Caki2 (cell line): ENCODE measurements around the gene ZBTB7A. TPM values are rescaled to one million over a fixed set of nuclear protein-coding genes. Genes with fewer than 3 reads are reported as not detected.

Experiments
- DNase-seq: peaks from one replicate; pipeline ENCODE4 v3.0.0-alpha.2; 2015; ENCODE audit warnings: low read depth
- in situ Hi-C: cut with HindIII; loops from 2 replicates; pipeline ENCODE4 v1.10.0; 2016; ENCODE audit warnings: low sequenced_read_pairs, low pct_unique_long_range_greater_than_20kb, mixed read lengths
- total RNA-seq: library from RNA; depleted of rRNA; stranded (reverse); fragments of >200 nt; shearing (Covaris generic); gene quantifications from 2 replicates; pipeline ENCODE4 v1.2.3, GENCODE V29; 2014; ENCODE audit warnings: low replicate concordance

ZBTB7A gene
- total RNA-seq, 1 experiment from 2014 or later, result 19.6 TPM

DNA sequence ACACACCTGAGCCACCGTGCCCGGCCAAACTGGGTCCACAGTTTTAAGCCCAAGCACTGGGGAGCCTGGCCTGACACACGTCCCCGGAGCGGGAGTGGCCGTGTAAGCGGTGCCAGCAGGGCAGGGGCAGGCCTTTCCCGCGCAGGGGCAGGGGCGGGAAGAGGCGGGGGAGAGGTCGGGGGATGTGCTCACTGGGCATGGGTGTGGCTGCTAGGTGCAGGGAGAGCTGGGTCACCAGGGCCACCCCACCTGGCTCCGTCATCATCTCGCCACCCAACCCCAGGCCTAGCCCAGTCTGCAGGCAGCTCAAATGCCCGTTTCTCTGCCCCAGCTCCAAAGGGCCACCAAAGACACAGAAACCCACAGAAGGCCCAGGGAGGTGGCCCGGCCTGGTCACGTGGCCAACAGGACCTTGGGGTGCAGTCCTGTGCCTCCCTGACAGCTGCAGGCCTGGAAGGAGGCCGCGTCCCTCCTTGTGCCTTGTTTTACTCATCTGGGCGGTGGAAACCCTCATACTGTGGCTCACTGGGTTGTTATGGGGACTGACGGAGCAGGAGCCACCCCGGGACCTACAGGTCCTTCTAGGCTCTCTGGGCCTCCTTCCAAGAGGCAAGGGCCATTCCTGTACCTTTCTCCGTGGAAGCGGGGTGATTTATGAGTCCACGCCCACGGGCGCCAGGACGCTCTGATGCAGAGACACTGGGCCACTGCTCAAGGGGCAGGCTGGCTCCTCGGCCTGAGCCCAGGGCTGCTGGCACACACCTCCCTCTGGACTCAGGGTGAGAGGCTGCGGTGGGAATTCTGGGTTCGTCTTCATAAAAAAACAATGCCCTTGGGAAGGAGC, 29.6 kb upstream of the ZBTB7A start:
- no peak for DNase-seq
- in situ Hi-C loops, result no loop called here

DNA sequence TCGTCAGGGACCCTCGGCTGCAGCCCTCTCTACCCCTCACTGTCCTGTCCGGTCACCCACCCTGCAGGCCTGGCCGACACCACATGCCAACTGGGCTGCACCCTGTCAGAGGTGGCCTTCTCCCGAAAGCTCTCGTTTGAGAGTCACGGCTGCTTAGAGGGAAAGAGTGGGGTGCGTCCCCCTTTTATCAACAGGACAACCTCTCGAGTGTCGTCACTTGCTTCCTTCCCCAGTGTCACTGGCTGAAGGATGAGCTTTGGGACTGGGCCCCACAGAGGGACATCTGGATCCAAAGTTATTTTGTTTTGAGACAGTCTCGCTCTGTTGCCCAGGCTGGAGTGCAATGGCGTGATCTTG, 28.8 kb upstream of the ZBTB7A start:
- in situ Hi-C loops, result no loop called here
- no peak for DNase-seq

DNA sequence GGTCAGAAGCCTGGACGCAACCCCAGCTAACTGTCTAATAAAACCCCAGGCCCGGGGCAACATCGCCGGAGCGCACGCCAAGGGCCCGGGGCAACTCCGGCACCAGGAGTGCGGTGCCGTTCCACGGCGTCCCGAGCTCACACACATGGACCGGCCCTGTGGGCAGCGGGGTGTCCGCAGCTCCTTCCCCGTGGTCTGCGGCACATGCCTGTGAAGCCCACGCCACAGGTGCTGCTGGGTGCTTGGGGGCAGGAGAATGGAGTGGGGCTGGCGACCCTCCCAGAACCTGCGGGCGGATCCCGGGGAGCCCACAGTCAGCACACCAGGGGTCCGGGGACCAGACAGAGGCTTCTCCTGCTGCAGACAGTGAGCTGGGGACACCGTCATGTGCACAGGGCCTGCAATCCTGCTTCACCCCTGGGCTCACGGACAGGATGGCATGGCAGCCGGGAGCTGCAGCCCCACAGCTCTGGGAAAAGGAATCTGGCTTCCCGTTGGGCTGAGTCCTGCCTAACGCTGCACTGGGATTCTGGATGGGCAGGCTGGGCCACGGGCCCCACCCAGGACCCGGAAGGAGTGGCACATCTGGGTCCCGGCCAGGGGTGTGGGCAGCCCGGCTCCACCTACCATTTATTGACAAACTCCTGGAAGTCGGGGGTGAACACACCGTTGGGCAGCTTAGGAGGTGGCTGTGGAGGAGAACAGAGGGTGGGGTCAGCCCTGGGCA, 28.2 kb upstream of the ZBTB7A start:
- no peak for DNase-seq
- in situ Hi-C loops, result no loop called here

DNA sequence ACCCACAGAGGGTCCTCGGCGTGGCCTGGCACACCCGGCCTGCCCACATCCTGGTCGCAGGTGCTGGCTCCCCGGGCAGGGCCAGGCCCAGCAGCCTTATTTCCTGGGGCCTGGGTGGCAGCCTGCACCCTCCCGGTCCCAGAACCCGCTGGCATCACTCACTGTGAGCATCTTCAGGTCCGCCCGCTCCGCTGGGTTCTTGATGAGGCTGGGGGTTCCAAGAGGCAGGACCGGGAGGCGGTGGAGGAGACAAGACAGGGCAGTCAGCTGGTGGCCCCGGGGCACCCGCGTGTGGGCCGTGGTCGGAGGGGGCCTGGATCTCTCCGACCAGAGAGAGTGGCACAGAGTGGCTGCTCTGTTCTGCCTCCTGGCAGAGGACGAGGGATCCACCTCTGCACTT, 27.6 kb upstream of the ZBTB7A start:
- in situ Hi-C loops, result no loop called here
- no peak for DNase-seq

DNA sequence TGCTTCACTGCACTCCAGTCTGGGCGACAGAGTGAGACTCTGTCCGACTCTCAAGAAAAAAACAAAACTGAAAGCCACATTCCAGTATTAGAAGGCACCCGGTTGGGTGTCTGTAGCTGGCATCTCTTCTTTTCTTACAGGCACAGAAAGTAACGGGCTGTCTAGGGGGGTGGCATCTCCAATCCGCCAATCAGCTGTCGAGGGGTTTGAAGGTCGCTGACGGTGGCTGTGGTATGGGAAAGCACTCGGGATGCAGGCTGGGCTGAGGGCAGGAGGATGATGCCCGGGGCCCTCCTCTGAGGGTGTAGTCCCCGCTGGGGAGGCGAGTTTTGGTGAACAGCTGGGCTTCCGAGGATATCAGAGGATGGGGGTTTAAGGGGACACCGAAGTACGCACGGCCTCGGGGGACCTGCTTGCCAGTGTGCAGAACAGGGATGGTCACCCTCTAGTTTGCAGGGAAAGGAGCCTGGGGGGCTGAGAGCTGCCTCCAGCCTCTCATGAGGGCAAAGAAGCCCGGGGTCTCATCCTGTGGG, 27.0 kb upstream of the ZBTB7A start:
- in situ Hi-C loops, result no loop called here
- DNase-seq, result no peak

DNA sequence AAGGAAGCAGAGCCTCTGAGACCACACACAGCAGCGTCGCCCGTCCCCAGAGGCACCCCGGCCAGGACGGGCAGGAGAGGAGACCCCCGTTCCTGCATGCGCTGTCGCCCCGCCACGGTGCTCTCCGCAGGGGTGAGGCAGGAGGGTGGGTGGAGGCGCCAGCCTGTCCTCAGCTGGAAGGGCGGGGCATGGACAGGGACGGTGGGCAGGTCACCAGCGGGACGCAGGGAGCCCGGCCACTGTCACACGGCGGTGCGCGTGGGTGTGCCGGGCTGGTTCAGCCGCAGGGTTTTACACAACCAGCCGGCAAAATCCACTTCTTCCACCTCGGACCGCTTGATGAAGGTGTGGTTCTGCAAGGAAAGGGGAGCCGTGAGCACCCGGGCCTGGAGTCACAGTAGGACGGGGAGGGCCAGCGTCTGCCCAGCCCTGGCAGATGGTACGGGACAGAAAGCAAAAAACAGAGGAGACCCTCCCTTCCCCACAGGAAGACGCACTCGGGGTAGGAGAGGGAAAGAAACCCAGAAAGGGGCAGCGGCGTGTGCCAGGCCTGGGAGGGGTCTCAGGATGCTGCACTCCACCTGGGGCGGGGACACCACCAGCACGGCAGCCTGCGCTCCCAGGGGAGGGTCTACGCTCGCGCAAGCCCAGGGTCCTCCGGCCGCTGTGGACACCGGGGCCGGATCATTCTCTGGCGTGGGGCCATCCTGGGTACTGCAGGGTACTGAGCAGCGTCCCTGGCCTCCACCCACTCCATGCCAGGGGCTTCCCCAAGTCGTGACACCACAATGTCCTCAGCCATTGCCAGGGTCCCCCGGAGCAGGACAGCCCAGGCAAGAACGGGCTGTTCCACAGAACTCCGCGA, 23.9 kb upstream of the ZBTB7A start:
- DNase-seq, result no peak
- in situ Hi-C loops, result no loop called here

DNA sequence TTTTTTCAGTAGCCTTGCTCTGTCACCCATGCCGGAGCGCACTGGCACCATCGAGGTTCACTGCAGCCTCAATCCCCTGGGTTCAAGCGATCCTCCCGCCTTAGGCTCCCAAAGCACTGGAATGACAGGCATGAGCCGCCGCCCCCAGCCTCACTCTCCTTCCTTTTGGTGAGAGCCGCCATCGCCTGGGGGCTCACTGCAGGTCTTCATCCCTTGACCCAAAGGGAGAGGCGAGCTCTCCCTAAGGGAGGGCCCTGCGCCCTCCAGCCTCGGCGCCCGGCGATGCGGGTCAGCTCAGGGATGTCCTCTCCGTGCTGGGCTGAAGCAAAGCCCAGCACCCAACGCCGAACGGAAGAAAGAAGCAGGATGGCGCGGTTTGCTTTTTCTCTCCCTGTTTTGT, 23.2 kb upstream of the ZBTB7A start:
- no peak for DNase-seq
- in situ Hi-C loops, result no loop called here

DNA sequence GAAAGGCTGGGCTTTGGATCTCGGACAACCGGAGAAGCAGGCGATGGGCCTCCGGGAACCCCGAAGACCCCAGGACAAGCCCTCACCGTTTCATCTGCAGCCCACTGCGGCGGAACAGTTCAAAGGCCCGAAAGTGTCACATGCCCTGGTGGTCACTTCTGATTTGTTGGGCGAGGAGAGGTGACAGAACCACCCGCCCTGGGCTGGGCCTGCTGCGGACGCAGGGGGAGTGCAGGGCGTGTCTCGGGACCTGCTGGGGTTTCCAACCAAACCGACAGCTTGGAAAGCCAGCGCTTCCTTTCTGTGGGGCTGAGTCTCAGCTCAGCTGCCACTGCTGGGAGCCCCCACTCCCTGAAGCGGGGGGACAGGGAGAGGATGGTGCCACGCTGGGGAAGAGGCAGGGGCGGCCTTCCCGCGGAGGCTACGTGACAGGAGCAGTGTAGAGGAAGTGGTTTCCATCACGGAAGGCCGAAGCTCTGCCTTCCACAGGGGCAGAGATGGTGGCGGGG, 22.8 kb upstream of the ZBTB7A start:
- in situ Hi-C loops, result no loop called here
- no peak for DNase-seq

DNA sequence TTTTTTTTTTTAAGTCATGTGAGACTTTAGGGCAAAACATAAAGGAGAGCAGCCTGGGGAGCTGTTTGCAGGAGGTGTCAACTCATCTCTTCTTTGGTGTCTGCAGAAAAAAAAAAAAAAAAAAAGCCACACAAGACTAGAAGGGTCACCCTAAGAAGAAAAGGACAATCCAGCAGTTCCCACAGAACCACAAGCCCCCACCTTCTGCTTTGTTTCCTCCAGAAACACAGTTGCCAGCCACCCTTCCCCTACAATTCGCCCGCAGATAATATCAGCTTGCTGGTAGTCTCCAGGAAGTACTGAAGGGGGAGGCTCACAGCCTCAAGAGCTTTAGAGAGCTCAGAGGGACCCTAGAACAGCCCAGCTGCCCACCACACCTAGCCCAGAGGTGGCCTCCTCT, 22.3 kb upstream of the ZBTB7A start:
- in situ Hi-C loops, result no loop called here
- no peak for DNase-seq

DNA sequence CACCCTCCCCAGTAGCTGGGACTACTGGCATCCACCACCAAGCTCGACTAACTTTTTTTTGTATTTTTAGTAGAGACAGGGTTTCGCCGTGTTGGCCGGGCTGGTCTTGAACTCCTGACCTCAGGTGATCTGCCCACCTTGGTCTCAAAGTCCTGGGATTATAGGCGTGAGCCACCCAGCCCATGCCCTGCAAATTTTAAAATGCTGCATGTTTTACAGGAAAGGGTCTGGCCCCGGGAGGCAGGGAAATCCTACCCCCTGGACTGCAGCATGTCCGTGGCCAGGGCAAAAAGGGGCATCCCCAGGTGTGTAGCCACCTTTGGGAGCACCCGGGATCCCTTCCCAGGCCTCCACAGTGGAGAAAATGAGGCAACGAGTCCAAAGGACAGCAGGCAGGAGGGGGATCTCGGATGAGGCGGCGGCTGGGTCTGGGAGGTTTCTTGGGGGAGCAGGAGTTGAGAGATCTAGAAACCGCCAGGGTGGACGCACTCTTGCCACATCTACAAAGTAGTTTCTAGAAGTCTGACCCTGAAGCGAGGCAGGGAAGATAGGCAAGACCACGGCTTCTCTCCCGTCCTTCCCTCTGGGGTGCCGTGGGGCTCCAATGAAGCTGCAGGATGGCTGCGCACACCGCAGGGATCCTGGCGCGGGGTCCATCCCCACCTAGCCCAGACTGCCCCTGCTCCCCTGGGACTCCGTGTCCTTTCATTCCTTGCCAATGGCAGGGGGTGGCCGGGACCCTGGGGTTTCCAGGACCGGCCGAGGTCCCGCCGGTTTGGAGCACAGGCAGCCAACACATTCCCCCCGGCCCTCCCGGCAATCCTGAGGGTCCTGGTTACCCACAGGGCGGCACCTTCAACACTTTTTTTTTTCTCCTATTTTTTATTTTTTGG, 21.3 kb upstream of the ZBTB7A start:
- in situ Hi-C loops, result no loop called here
- DNase-seq, result no peak

DNA sequence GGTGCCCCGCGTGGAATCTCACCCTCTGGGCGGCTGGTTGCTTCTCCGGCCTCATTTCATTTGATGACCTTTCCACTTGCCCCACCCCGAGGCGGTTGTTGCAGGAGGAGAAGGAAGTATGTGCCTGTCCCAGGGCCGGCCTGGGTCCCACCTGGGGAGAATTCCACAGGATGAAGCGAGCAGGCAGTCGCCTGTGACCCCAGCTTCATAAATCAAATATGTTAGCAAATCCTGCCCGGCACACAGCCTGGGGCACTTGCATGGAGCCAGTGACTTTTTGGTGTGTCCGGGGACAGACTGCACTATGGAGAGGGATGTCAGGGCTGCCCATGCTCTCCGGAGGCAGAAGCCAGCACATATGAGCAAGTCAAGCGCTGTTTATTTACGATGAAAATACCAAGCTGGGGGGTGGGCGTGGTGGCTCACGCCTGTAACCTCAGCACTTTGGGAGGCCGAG, 19.7 kb upstream of the ZBTB7A start:
- DNase-seq, result no peak
- in situ Hi-C loops, result no loop called here

DNA sequence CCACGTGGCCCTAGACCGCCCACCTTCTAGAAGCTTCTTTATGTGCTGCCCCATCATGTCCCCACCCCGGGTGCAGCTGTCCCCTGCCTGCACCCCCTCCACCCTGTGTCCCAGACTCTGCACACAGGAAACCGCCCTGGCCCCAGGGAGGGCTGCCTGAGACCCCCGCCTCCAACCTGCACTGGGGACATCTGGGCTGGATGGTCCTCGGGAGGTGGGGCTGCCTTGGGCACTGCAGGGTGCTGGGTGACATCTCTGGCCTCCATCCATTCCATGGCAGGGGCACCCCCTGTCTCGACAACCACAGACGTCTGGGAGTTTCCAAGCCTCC, 17.8 kb upstream of the ZBTB7A start:
- in situ Hi-C loops, result no loop called here
- no peak for DNase-seq

DNA sequence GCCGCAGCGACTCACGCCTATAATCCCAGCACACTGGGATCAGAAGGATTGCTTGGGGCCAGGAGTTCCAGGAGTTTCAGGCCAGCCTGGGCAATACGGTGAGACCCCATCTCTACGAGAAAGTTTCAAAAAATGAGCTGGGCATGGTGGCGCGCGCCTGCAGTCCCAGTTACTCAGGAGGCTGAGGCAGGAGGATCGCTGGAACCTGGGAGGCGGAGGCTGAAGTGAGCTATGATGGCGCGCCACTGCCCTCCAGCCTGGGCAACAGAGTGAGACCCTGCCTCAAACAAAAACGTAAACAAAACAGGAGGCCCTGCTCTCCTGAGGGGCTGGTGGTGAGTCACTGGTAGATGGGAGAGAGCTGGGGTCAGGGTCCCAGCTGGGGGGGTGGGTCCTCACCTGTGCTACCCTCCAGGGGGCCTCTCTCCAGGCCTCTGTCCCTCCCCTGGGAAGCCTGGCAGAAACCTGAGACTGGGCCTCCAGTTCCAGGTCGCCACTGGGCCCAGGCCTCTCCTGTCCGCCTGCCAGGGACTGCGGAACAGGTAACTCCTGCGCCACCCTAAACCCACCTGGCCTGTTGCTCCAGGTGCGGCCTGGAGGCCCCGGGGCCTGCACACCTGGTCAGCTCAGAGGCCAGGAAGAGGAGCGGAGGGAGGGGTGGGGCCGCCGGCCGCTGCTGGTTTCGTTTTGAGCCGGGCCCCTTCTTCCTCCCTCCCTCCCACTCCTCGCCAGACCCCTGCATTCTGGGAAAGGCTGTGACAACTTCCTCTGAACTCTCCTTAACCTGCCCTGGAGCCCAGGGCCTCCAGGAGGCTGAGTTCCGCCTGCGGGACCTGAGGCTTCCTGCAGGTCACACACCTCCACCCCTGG, 17.2 kb upstream of the ZBTB7A start:
- no peak for DNase-seq
- in situ Hi-C loops, result no loop called here

DNA sequence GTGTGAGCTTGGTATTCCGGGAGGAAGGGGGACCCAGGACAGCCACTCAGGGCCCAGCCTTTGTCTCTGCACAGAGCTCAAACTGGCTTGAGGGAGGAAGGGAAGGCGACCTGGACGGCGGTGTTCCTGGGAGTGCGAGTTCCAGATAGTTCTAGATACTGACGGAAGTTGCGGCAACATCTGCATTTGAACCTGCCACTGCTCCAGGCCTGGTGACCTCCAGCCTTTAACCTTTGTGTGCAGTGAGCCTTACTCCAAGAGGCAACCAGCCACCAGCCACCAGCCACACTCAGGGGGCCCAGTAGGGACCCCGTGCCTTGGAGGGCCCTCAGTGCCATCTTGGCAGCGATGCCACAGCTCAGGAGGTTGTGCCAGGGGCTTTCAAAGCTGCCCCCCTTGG, 15.5 kb upstream of the ZBTB7A start:
- no peak for DNase-seq
- in situ Hi-C loops, result no loop called here

DNA sequence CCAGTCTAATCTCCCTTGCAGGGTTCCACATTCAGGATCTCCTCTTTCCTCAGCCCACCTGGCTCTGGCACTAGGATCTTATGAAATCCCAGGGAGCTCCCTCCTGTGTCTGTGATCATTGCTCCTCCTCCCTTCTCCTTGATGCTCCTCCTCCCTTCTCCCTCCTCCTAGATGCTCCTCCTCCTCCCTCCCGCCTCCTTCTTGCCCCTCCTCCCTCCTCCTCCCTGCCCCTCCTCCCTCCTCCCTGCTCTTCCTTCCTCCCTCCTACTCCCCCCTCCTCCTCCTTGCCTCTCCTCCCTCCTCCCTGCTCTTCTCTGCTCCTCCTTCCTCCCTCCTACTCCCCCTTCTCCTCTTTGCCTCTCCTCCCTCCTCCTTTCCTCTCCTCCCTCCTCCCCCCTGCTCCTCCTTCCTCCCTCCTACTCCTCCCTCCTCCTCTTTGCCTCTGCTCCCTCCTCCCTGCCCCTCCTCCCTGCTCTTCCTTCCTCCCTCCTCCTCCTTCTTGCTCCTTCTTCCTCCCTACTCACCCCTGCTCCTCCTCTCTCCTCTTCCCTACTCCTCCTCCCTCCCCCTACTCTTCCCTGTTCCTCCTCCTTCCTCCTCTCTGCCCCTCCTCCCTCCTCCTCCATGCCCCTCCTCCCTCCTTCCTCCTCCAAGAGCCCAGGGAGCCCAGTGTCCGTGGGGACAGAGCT, 14.9 kb upstream of the ZBTB7A start:
- in situ Hi-C loops, result no loop called here

DNA sequence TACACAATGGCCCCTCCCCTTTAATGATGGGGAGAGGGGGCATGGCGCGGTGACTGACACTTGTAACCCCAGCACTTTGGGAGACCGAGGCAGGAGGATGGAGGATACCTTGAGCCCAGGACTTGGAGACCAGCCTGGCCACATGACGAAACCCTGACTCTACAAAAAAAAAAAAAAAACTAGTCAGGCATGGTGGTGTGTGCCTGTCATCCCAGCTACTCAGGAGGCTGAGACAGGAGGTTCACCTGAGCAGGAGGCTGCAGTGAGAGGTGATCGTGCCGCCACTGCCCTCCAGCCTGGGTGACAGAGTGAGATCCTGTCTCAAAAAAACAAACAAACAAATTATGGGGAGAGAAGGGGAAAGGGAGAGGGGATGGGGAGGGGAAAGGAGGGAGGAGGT, 13.8 kb upstream of the ZBTB7A start:
- no peak for DNase-seq
- in situ Hi-C loops, result no loop called here

More for the DNA sequence above, 14.9 kb upstream of the ZBTB7A start:
- DNase-seq, result no peak
